HG03432 (cell line): ENCODE data around the gene CORO6.

Experiments used
- ATAC-seq: cut with Tn5 transposase; IDR thresholded peaks from one replicate; pipeline ENCODE4 v1.9.1; 2021; ENCODE audit warnings: mild to moderate bottlenecking, moderate library complexity; ENCODE audit not compliant: unreplicated experiment

The CORO6 gene

GRCh38 chr17:29567304-29567553, 55.5 kb downstream of the CORO6 start:
- no peak for ATAC-seq

- ATAC-seq = peak; percentile 25
Observed at GRCh38 chr17:29566473-29567303, 56.0 kb downstream of the CORO6 start, which contains the start of gene ABHD15. Gene ABHD15, minus strand, starts transcription at chr17:29567037. Its CDS starts 71 bp downstream, at chr17:29566966.

- peak; percentile 26 for ATAC-seq
Observed at GRCh38 chr17:29565643-29566472, 56.9 kb downstream of the CORO6 start.
